ENCODE measurements around the gene CTU1.

Gene CTU1

DNA sequence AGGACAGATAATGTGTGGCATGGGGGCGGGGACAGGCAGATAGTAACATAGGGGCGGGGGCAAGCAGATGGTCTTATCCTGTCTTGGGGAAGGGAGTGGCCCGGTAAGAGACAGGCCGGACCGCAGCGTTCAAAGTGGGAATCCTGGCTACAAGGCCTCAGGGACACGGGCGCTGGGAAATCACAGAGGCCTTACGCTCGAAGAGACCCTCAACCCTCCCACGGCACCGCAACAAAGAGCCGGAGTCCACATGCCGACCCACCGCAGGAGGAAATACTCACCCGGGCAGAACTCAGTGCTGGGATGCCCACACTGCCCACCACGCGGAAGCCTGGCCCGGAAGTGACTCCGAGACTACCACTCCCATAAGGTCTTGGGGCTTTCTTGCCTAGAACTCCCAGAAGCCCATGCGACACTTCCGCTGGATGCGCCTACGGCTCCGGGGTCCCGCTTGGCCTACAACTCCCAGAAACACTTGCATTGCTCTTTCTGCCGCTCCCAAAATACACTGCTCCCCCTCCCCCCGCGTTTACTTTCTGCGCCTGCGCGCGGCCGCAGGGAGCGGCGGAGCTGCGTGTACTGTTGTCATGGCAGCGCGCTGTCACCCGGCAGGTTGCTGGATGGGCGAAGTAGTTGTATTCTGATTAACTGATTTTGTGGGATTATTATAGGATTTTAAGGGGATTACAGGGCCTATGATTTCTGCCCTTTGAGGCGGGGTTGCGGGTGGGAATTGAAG lies at the start of gene CTU1 (continued):
- TF ChIP-seq ZBTB21 (tag by site-specific recombination; IDR thresholded peaks at IDR 0.05) (peak; percentile 13; the same call in 1 of the 2 replicates), ZNF623 (tag by site-specific recombination; IDR thresholded peaks at IDR 0.05) (0 out of 2 replicates have a peak, but pooled peaks have one; percentile 2), ZFP3 (tag by site-specific recombination; IDR thresholded peaks at IDR 0.05; ENCODE audit: low read depth) (no peak), ZNF24 (tag by site-specific recombination; IDR thresholded peaks at IDR 0.05) (no peak), ZNF138 (tag by site-specific recombination; IDR thresholded peaks at IDR 0.05; ENCODE audit: borderline replicate concordance) (no peak), EGR2 (tag by site-specific recombination; IDR thresholded peaks at IDR 0.05; ENCODE audit: low read depth) (peak; percentile 40; the same call in 1 of the 2 replicates), KLF8 (tag by site-specific recombination; IDR thresholded peaks at IDR 0.05) (peak; percentile 73; the same call in 1 of the 2 replicates), ZNF23 (tag by site-specific recombination; IDR thresholded peaks at IDR 0.05; ENCODE audit: borderline replicate concordance) (no peak), ZNF629 (tag by site-specific recombination; IDR thresholded peaks at IDR 0.05) (peak; percentile 49; the same call in 1 of the 2 replicates), SP7 (tag by site-specific recombination; IDR thresholded peaks at IDR 0.05) (no peak), ZNF223 (tag by site-specific recombination; IDR thresholded peaks at IDR 0.05) (no peak), KLF9 (tag by site-specific recombination; IDR thresholded peaks at IDR 0.05; ENCODE audit: low read depth) (0 out of 2 replicates have a peak, but pooled peaks have one; percentile 29), ZFHX2 (tag by site-specific recombination; conservative IDR thresholded peaks at IDR 0.05) (peak; percentile 62), MZF1 (tag by site-specific recombination; IDR thresholded peaks at IDR 0.05; ENCODE audit: borderline replicate concordance) (no peak), ZNF140 (tag by site-specific recombination; IDR thresholded peaks at IDR 0.05) (no peak), SALL2 (tag by site-specific recombination; IDR thresholded peaks at IDR 0.05; ENCODE audit: borderline replicate concordance) (no peak), ZNF560 (tag by site-specific recombination; IDR thresholded peaks at IDR 0.05; ENCODE audit: borderline replicate concordance) (no peak)
- TF ChIP-seq, protein P1, sequence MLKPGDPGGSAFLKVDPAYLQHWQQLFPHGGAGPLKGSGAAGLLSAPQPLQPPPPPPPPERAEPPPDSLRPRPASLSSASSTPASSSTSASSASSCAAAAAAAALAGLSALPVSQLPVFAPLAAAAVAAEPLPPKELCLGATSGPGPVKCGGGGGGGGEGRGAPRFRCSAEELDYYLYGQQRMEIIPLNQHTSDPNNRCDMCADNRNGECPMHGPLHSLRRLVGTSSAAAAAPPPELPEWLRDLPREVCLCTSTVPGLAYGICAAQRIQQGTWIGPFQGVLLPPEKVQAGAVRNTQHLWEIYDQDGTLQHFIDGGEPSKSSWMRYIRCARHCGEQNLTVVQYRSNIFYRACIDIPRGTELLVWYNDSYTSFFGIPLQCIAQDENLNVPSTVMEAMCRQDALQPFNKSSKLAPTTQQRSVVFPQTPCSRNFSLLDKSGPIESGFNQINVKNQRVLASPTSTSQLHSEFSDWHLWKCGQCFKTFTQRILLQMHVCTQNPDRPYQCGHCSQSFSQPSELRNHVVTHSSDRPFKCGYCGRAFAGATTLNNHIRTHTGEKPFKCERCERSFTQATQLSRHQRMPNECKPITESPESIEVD (tag by site-specific recombination; IDR thresholded peaks at IDR 0.05), result no peak
- TF ChIP-seq, protein P2, sequence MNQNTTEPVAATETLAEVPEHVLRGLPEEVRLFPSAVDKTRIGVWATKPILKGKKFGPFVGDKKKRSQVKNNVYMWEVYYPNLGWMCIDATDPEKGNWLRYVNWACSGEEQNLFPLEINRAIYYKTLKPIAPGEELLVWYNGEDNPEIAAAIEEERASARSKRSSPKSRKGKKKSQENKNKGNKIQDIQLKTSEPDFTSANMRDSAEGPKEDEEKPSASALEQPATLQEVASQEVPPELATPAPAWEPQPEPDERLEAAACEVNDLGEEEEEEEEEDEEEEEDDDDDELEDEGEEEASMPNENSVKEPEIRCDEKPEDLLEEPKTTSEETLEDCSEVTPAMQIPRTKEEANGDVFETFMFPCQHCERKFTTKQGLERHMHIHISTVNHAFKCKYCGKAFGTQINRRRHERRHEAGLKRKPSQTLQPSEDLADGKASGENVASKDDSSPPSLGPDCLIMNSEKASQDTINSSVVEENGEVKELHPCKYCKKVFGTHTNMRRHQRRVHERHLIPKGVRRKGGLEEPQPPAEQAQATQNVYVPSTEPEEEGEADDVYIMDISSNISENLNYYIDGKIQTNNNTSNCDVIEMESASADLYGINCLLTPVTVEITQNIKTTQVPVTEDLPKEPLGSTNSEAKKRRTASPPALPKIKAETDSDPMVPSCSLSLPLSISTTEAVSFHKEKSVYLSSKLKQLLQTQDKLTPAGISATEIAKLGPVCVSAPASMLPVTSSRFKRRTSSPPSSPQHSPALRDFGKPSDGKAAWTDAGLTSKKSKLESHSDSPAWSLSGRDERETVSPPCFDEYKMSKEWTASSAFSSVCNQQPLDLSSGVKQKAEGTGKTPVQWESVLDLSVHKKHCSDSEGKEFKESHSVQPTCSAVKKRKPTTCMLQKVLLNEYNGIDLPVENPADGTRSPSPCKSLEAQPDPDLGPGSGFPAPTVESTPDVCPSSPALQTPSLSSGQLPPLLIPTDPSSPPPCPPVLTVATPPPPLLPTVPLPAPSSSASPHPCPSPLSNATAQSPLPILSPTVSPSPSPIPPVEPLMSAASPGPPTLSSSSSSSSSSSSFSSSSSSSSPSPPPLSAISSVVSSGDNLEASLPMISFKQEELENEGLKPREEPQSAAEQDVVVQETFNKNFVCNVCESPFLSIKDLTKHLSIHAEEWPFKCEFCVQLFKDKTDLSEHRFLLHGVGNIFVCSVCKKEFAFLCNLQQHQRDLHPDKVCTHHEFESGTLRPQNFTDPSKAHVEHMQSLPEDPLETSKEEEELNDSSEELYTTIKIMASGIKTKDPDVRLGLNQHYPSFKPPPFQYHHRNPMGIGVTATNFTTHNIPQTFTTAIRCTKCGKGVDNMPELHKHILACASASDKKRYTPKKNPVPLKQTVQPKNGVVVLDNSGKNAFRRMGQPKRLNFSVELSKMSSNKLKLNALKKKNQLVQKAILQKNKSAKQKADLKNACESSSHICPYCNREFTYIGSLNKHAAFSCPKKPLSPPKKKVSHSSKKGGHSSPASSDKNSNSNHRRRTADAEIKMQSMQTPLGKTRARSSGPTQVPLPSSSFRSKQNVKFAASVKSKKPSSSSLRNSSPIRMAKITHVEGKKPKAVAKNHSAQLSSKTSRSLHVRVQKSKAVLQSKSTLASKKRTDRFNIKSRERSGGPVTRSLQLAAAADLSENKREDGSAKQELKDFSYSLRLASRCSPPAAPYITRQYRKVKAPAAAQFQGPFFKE (tag by site-specific recombination; IDR thresholded peaks at IDR 0.05; ENCODE audit: borderline replicate concordance), result no peak
- TF ChIP-seq, protein P3, sequence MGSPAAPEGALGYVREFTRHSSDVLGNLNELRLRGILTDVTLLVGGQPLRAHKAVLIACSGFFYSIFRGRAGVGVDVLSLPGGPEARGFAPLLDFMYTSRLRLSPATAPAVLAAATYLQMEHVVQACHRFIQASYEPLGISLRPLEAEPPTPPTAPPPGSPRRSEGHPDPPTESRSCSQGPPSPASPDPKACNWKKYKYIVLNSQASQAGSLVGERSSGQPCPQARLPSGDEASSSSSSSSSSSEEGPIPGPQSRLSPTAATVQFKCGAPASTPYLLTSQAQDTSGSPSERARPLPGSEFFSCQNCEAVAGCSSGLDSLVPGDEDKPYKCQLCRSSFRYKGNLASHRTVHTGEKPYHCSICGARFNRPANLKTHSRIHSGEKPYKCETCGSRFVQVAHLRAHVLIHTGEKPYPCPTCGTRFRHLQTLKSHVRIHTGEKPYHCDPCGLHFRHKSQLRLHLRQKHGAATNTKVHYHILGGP (tag by site-specific recombination; IDR thresholded peaks at IDR 0.05), result no peak
